NOMO-1 (cell line): ENCODE data around the gene BARD1.
"Not testable (repeated sequence)": the region's sequence is repeated elsewhere in the genome, so short reads cannot be mapped to it uniquely, and the experiment has no call there.

Source experiments
- DNase-seq, 2 experiments: peaks; one replicate each; lab custom pipeline; 2025; ENCODE audit not compliant: unreplicated experiment in 2 of 2; lab: John Stamatoyannopoulos, UW

Gene BARD1

GRCh38 chr2:214772443-214773015 is 37.0 kb downstream of the BARD1 start:
- no peak for DNase-seq

- no peak for DNase-seq
Measured at GRCh38 chr2:214765180-214765579, 44.3 kb downstream of the BARD1 start.

- no peak for DNase-seq
Measured at GRCh38 chr2:214753455-214753854, 56.0 kb downstream of the BARD1 start.

- DNase-seq = no peak
Measured at GRCh38 chr2:214750529-214750928, 59.0 kb downstream of the BARD1 start.

GRCh38 chr2:214747992-214748391 is 61.5 kb downstream of the BARD1 start:
- no peak for DNase-seq

GRCh38 chr2:214742119-214742518 is 67.4 kb downstream of the BARD1 start:
- DNase-seq = no peak

- DNase-seq = no peak
Measured at GRCh38 chr2:214740867-214741395, 68.6 kb downstream of the BARD1 start.

GRCh38 chr2:214737188-214737587 is 72.3 kb downstream of the BARD1 start:
- no peak for DNase-seq

- DNase-seq = no peak
Measured at GRCh38 chr2:214730800-214731407, 78.6 kb downstream of the BARD1 start.

GRCh38 chr2:214730248-214730647 is 79.2 kb downstream of the BARD1 start:
- DNase-seq = no peak

GRCh38 chr2:214724741-214725140 is 84.7 kb downstream of the BARD1 start:
- DNase-seq = no peak

- DNase-seq = not testable (repeated sequence)
Measured at GRCh38 chr2:214717837-214718236, 91.6 kb downstream of the BARD1 start.

- no peak for DNase-seq
Measured at GRCh38 chr2:214716811-214717560, 92.5 kb downstream of the BARD1 start.

GRCh38 chr2:214715025-214715424 is 94.5 kb downstream of the BARD1 start:
- no peak for DNase-seq

- no peak for DNase-seq
Measured at GRCh38 chr2:214713080-214713830, 96.2 kb downstream of the BARD1 start.

GRCh38 chr2:214710729-214711128 is 98.8 kb downstream of the BARD1 start:
- DNase-seq = no peak

- DNase-seq = no peak
Measured at GRCh38 chr2:214706986-214707385, 102.5 kb downstream of the BARD1 start.

- no peak for DNase-seq
Measured at GRCh38 chr2:214699236-214699635, 110.2 kb downstream of the BARD1 start.

- no peak for DNase-seq
Measured at GRCh38 chr2:214696681-214697080, 112.8 kb downstream of the BARD1 start.

- DNase-seq = no peak
Measured at GRCh38 chr2:214695789-214696188, 113.7 kb downstream of the BARD1 start.

GRCh38 chr2:214683557-214683956 is 125.9 kb downstream of the BARD1 start:
- not testable (repeated sequence) for DNase-seq
